GM19372 (cell line): ENCODE measurements around the gene ZNF367.

Experiments
- ATAC-seq: cut with Tn5 transposase; IDR thresholded peaks from one replicate; pipeline ENCODE4 v1.9.1; 2021; ENCODE audit warnings: mild to moderate bottlenecking, low read depth, moderate library complexity; ENCODE audit not compliant: unreplicated experiment

ZNF367 gene

DNA sequence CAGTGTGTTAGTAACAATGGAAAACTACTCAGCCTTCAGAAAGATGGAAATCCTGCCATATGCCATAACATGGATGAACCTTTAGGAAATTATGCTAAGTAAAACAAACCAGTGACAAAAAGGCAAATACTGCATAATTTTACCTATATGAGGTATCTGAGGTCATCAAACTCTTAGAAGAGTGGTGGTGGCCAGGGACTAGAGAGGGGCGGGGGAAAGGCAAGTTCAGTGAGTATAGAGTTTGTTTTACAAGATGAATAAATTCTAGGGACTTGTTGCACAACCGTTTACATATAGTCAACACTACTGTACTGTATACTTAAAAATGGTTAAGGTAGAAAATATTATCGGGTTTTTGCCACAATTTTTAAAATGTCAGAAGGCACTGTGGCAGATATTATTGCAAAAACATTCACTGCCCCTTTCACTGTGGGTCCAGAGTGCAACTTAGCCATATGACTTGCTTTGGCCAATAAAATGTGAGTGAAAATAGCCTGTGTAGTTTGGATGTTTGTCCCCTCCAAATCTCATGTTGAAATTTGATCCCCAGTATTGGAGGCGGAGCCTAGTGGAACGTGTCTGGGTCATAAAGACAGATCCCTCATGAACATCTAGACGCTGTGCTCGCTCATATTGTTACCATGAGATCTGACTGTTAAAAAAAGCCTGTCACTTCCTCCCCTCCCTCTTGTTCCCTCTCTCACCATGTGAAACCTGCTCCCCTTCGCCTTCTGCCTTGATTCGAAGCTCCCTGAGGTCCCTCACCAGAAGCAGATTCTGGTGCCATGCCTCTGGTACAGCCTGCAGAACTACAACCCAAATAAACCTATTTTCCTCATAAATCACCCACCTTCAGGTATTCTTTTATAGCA, 9.5 kb downstream of the ZNF367 start:
- no peak for ATAC-seq

DNA sequence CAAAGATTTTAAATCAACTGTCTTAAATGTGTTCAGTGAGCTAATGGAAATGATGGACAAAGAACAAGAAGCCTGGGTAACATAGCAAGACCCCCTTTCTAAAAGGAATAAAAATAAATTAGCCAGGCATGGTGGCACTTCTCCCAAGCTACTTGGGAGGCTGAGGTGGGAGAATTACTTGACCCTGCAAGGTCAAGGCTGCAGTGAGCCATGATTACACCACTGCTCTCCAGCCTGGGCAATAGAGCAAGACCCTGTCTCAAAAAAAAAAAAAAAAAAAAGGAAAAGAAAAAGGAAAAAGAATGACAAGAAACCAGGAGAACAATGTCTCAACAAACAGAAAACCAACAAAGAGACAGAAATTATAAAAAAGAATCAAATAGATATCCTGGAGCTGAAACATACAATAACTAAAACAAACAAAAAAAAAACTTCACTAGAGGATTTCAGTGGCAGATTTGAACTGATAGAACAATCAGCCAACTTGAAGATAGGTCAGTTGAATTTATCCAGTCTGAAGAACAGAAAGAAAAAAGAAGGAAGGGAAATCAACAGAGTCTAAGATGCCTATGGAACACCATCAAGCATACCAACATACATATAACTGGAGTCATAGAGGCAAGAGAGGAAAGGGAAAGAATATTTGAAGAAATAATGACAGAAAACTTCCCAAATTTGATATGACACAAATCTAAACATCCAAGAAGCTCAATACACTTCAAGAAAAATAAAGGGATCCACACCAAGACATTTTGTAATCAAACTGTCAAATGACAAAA, 17.8 kb downstream of the ZNF367 start:
- no peak for ATAC-seq

- ATAC-seq: no peak
Observed at GRCh38 chr9:96399325-96399633, 18.9 kb downstream of the ZNF367 start.

GRCh38 chr9:96398582-96399324, 19.4 kb downstream of the ZNF367 start:
- ATAC-seq: no peak

DNA sequence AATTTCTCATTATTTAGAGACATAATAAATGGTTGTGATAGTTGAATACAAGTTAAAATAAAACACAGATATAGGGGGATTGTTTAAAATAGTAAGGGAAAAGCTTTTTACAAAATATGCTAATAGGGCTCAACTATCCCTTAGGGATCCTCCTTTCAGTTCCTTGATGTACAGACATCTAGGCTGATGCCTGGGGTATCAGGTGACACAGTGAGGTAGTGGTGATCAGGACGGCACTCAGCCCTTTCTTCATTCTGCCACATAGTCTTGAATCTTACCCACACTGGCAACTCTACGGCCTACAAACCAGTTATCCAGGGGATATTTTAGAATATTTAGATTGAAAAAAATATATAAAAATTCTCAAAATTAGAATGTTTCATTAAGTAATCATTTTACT, 22.2 kb downstream of the ZNF367 start:
- ATAC-seq: no peak

DNA sequence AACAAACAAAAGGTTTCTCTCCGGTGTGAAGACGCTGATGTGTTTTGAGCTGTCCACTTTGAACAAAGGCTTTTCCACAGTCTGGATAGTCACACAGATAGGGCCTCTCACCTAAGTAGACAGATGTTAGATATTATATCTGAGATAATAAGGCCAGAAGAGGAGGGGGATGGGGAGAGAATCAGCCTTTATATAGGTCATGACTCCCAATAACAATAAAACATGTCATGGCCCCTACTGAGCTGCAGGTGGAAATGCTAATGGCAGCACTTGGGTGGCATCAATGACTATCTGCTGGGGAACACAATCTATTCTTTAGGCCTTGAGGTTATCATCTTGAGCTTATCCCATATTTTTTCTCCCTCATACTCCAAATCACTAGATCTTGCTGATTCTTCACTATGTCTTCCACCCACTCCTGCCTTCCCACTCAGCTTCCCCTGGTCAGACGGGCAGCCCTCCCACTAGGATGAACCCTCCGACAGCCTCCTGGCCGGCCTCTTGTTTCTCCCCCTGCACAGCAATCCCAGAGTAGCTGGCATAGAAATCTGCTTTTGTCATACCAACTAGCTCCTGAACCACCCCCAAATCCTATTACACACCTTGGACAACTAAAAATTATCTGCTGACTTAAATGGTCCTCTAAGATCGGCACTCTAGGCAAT, 23.2 kb downstream of the ZNF367 start:
- ATAC-seq: no peak

DNA sequence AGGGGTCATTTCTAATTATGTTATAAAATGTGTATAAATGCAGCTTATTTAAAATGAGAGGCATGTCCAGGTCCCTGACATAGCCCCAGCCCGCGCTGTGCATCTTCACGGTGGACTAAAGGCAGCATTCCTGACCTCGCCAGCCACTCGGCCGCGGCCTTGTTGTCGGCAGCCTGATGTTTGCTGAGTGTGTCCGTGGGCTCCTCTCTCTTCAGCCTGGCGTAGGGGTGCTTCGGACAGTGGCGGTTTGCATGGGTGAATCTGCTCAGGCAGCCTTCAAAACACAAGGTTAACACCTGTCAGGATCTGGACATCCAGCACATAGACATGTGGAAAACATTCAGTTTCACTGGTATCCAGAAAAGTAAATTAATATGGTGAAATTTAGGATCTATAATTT, 25.9 kb downstream of the ZNF367 start:
- no peak for ATAC-seq

DNA sequence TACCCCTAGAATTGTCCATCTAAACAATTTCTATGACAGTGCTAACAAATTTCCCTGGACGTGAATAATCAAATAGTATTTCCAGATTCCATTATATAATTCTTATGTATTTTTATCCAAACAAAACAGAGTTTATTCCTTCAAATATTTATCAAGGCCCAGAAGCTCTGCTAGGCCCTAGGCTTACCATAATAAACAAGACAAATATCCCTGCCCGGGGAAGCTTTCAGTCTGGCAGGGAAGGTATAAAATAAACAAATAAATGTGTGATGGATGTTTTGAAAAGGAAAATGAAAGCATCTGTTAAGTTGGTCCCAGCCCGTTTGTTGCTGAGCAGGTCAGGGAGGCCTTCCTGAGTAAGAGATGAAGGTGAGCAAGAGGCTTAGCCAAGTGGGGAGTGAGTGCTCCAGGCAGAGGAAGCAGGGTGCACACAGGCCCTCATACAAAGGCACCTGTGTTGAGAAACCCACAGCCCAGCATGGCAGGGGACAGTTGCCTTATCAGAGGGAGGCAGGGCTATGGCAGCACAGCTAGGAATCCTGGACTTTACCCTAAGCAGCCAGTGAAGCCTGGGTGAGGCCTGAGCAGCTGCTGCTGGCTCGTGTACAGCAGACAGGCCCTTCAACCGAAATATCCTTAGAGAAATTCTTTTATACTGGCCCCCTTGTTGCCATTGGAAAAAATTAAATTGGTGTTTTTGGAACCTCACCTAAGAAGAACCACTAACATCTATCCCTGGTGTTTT, 27.0 kb downstream of the ZNF367 start:
- no peak for ATAC-seq

DNA sequence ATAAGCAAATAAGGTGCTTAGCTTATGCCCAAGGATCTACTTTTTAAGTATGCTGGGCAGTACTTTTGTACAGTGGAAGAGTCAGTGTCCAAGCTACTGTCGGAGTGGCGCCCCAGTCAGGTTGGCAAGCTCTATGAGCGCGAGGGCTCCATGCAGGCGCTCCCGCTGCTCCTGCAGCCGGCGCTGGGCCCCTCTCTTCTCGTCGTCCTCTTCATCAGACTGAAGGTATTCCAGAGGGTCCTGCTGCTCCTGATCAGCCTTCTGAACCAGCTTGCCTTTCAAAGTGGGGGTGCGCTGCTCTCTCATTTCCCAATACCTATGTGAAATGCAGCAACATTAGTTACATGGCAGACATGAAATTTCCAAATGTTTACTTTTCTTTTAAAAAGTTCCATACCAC, 30.0 kb downstream of the ZNF367 start:
- ATAC-seq: no peak

DNA sequence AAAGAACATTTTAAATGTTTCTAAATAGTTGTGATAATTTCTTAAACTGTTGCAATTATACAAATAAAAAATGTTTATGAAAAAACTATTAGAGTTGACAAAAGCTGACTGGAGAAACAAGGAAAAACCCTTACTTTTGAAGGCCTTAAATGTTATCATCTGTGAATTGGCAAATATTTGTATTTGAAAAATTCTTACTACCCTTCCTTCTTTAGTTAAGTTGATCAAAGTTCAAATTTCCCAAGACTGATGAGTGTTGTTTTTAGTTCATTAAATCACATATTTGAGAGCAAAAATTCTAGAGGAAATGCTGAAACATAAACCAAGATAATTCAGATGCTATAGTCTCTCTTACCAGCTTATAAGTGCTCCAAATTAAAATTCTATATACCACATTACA, 32.0 kb downstream of the ZNF367 start:
- no peak for ATAC-seq

- ATAC-seq: no peak
Observed at GRCh38 chr9:96383165-96383942, 34.8 kb downstream of the ZNF367 start, which contains the start of gene SLC35D2. TSS of gene SLC35D2 (minus strand) at chr9:96383711. CDS start at chr9:96383634, 77 bp downstream.

DNA sequence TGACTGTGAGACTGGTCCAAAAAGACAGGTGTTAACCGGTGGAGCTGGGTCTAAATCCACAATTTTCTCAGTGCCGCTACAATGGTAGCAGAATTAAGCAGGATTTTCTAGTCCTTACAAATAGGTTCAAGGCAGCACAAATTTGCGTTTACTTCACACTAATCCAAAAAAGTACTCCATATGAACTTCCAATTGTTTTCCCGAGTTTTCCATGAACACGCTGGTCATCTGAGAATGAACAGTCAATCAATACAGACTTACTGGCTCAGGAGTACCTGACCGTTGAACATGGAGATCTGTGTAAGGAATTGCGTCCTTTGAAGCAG, 35.4 kb downstream of the ZNF367 start:
- no peak for ATAC-seq

GRCh38 chr9:96382175-96382574, 36.0 kb downstream of the ZNF367 start:
- no peak for ATAC-seq

- no peak for ATAC-seq
Observed at GRCh38 chr9:96381696-96382095, 36.5 kb downstream of the ZNF367 start.

DNA sequence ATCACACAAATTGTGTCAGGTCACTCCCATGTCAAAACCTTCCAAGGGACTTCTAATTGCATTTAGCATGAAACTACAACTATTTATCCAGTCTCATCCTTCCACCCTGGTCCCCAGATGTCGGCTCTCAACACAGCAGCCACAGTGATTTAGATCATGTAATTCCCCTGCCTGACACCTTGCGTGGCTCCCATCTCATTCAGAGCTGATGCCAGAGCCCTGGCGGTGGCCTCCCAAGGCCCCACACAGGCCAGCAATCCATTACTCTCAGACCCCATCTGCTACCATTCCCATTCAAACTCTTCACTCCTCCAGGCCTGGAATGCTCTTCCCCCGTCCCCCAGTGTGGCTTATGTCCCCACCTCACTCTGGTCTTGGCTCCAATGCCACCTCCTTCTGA, 37.0 kb downstream of the ZNF367 start:
- ATAC-seq: no peak

DNA sequence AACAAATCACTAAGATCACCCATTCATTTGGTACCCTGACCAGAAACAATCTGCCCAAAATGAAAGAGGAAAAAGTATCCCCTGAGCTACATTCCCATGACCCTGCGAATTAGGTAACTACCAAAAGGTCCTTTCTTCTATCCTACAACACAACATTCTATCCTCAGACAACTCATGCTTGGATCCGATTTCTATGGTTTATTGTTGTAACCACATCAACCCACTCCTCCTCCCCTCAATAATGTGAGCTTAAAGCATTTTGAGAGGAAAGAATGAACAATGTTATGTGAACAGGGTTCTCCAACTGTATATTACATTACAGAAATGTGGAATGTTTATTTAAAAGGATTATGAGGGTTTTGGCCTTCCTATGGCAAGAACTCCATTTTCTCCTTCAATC, 38.7 kb downstream of the ZNF367 start:
- no peak for ATAC-seq

DNA sequence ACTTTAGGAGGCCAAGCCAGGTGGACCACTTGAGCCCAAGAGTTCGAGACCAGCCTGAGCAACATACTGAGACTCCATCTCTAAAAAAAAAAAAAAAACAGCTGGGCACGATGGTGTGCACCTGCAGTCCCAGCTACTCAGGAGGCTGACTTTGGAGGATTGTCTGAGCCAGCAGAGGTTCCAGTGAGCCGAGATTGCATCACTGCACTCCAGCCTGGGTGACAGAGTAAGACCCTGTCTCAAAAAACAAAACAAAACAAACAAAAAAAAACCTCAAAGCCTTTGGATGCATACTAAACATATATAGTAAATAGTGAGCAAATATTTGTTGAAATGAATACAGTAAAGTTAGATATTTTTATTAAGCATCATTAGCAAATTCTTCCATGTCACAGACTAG, 40.0 kb downstream of the ZNF367 start:
- no peak for ATAC-seq

DNA sequence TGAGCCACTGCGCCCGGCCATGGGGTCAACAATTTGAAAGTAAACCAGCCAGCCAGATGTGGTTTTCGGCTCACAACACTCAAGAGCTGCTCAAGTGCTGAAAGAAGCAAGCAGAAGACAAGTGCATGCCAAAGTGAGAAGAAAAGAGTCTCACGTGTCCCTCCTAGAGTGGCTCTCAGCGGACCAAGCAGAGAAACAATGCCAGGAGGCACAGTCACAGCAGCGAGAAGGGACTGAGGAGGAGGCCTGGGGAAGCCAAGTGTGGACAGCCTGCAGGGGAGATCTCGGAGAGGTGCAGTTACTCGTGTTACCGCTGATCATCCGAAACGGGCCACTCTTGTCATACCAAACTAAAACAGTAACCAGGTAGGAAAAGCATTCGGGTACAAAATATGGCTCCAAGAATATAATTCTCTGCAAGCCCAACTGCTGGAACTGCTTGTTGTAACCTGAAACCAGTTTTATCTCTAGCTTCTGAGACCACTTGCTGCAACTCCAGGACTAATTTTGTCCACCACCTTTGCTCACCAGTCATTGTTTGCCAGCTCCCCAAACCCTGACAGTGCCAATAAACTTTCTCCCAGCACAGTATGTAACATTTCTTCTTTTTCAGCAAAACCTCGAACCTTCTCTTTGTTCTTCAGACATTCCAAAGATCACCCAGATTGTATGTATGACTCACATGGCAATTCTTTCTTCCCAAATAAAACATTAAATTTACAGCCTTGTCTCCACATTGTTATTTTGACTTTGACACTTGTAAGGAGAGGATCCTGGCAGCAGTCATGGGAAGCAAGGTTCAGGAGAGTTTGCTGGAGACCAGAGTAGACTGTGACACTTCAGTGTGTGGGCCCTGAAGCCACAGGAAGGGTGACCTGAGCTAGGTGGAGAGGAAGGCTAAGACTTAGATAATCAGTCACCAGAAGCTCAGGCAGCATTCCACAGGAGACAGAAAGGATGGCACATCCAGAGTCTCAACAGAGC, 41.0 kb downstream of the ZNF367 start:
- no peak for ATAC-seq
